ENCODE results near the gene SLC22A16. TPM values are rescaled to one million over a fixed set of nuclear protein-coding genes. Genes with fewer than 3 reads are reported as not detected.

Gene SLC22A16
- total RNA-seq, 1 experiment from 2014 or later: not detected

DNA sequence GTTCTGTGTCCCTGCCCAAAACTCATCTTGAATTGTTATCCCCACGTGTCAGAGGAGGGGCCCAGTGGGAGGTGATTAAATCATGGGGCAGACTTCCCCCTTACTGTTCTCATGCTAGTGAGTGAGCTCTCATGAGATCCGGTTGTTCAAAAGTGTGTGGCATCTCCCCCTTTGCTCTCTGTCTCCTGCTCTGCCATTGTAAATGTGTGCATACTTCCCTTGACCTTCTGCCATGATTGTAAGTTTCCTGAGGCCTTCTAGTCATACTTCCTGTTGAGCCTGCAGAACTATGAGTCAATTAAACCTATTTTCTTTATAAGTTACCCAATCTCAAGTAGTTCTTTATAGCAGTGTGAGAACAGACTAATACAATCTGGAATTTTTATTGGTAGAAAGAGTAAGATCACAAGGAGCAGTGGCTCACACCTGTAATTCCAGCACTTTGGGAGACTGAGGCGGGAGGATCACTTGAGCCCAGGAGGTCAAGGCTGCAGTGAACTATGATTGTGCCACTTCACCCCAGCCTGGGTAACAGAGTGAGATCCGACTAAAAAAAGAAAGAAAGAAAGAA is 47.1 kb upstream of the SLC22A16 start:
- H3K27ac ChIP-seq: no peak overlapping the region
- TF ChIP-seq, protein P1, sequence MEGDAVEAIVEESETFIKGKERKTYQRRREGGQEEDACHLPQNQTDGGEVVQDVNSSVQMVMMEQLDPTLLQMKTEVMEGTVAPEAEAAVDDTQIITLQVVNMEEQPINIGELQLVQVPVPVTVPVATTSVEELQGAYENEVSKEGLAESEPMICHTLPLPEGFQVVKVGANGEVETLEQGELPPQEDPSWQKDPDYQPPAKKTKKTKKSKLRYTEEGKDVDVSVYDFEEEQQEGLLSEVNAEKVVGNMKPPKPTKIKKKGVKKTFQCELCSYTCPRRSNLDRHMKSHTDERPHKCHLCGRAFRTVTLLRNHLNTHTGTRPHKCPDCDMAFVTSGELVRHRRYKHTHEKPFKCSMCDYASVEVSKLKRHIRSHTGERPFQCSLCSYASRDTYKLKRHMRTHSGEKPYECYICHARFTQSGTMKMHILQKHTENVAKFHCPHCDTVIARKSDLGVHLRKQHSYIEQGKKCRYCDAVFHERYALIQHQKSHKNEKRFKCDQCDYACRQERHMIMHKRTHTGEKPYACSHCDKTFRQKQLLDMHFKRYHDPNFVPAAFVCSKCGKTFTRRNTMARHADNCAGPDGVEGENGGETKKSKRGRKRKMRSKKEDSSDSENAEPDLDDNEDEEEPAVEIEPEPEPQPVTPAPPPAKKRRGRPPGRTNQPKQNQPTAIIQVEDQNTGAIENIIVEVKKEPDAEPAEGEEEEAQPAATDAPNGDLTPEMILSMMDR (conservative IDR thresholded peaks at IDR 0.05): no peak
- TF ChIP-seq EZH2 (IDR thresholded peaks at IDR 0.05; ENCODE audit: low read depth): no peak
- no peak for DNase-seq
- no TSS peak for BruUV-seq (replicated peaks)
- no peaks in the 10 kb centered on the region for H3K79me2 ChIP-seq (ENCODE audit: low read depth)
- peaks cover 14% of the 10 kb centered on the region for H3K9me3 ChIP-seq (ENCODE audit: insufficient read depth, low read depth)
- H3K4me2 ChIP-seq: no peak overlapping the region
- no peak overlapping the region for H3K4me3 ChIP-seq
- H3F3A ChIP-seq (ENCODE audit: insufficient read depth, low read depth): peaks cover 11% of the 10 kb centered on the region
- H4K20me1 ChIP-seq (ENCODE audit: insufficient read depth): no peaks in the 10 kb centered on the region
- ChIA-PET CTCF (no interaction called here), POLR2A (ENCODE audit: unreplicated experiment) (no interaction called here)
- H2AFZ ChIP-seq: no peak overlapping the region
- no peaks in the 10 kb centered on the region for H3K27me3 ChIP-seq (ENCODE audit: insufficient read depth, low read depth)
- H3K36me3 ChIP-seq (ENCODE audit: low read depth): no peaks in the 10 kb centered on the region; the same call in 1 of the 2 replicates
- intact Hi-C loops (cut with micrococcal nuclease; ENCODE audit: unreplicated experiment): no loop called here
- no peaks in the 10 kb centered on the region for H3K9me2 ChIP-seq (ENCODE audit: insufficient read depth)
- H3K4me1 ChIP-seq (replicated peaks; ENCODE audit: insufficient read depth): peaks cover 18% of the 10 kb centered on the region

DNA sequence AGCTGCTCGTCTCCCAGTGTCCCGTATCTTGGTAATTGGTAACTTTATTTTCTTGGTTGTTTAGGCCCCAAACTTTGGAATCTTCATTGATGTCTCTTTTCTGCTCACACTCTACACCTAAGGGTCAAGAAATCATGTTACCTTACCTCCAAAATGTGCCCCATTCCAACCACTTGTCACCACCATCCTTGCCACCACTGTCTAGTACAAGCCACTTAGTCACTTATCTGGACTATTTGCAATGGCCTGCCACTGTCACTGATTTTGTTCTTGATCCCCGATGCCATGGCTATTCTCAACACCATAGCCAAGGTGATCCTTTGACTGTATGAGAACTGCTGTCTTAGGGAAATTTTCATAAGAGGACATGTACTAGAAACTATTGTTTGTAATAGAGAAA is 46.0 kb upstream of the SLC22A16 start:
- Histone ChIP-seq H3K27ac (no peak overlapping the region), H3K79me2 (ENCODE audit: low read depth) (no peaks in the 10 kb centered on the region), H3K9me3 (ENCODE audit: insufficient read depth, low read depth) (peaks cover 14% of the 10 kb centered on the region), H3K4me2 (no peak overlapping the region), H3K9me2 (ENCODE audit: insufficient read depth) (no peaks in the 10 kb centered on the region), H3K4me3 (no peak overlapping the region), H4K20me1 (ENCODE audit: insufficient read depth) (no peaks in the 10 kb centered on the region), H3K4me1 (replicated peaks; ENCODE audit: insufficient read depth) (peaks cover 6% of the 10 kb centered on the region), H3F3A (ENCODE audit: insufficient read depth, low read depth) (no peaks in the 10 kb centered on the region), H2AFZ (no peak overlapping the region), H3K27me3 (ENCODE audit: insufficient read depth, low read depth) (no peaks in the 10 kb centered on the region), H3K36me3 (ENCODE audit: low read depth) (no peaks in the 10 kb centered on the region; the same call in 1 of the 2 replicates)
- no TSS peak for BruUV-seq (replicated peaks)
- no peak for TF ChIP-seq EZH2 (IDR thresholded peaks at IDR 0.05; ENCODE audit: low read depth)
- TF ChIP-seq, protein P1 (conservative IDR thresholded peaks at IDR 0.05): no peak
- intact Hi-C loops (cut with micrococcal nuclease; ENCODE audit: unreplicated experiment): no loop called here
- no peak for DNase-seq
- POLR2A ChIA-PET (ENCODE audit: unreplicated experiment): no interaction called here
- CTCF ChIA-PET: no interaction called here

DNA sequence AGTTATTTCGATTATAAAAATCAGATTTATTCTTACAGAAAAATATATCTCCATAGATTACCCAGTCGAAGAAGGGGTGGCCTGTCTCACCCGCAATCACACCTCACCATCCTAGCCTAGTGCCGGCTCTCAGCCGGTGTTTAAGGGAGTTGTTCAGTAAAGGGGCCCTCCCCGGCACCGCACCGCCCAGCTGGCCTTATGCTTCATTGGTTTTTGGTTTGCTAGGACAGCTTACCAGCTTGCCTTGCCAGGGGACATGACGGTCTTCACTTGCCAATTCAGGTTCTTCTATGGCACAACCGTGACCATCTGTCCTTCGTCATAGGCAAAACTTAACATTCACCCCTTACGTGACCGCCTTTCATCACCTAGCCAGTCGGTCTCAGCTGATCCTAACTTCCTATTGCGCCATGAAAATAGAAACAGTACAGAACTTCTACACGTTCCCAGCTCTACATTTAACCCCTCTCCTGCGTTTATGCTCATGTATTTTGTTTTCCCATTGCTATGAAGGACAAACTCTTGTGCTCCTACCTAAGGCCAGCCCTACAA is 44.7 kb upstream of the SLC22A16 start:
- Histone ChIP-seq H3K9me2 (ENCODE audit: insufficient read depth) (no peaks in the 10 kb centered on the region), H3K4me1 (replicated peaks; ENCODE audit: insufficient read depth) (0 out of 2 replicates have a peak, but pooled peaks cover 5% of the 10 kb centered on the region), H3K27ac (no peak overlapping the region), H2AFZ (no peak overlapping the region), H3K9me3 (ENCODE audit: insufficient read depth, low read depth) (peaks cover 14% of the 10 kb centered on the region), H3K27me3 (ENCODE audit: insufficient read depth, low read depth) (no peaks in the 10 kb centered on the region), H3K36me3 (ENCODE audit: low read depth) (no peaks in the 10 kb centered on the region; the same call in 1 of the 2 replicates), H3K4me2 (no peak overlapping the region), H3K79me2 (ENCODE audit: low read depth) (no peaks in the 10 kb centered on the region), H3K4me3 (no peak overlapping the region), H3F3A (ENCODE audit: insufficient read depth, low read depth) (no peaks in the 10 kb centered on the region), H4K20me1 (ENCODE audit: insufficient read depth) (no peaks in the 10 kb centered on the region)
- intact Hi-C loops (cut with micrococcal nuclease; ENCODE audit: unreplicated experiment): no loop called here
- no TSS peak for BruUV-seq (replicated peaks)
- no peak for DNase-seq
- ChIA-PET POLR2A (ENCODE audit: unreplicated experiment) (no interaction called here), CTCF (no interaction called here)
- no peak for TF ChIP-seq EZH2 (IDR thresholded peaks at IDR 0.05; ENCODE audit: low read depth)
- TF ChIP-seq, protein P1 (conservative IDR thresholded peaks at IDR 0.05): no peak

Data from PC-9 (cell line).